GM12872 (cell line): ENCODE measurements around the gene GNA14.

Source experiments
- TF ChIP-seq, protein P1 (sequence below): IDR thresholded peaks from 3 replicates; pipeline ENCODE4 v1.5.1; 2011; ENCODE audit warnings: low read depth, mild to moderate bottlenecking, low read length, moderate library complexity; ENCODE audit not compliant: insufficient read depth

GNA14 gene

DNA sequence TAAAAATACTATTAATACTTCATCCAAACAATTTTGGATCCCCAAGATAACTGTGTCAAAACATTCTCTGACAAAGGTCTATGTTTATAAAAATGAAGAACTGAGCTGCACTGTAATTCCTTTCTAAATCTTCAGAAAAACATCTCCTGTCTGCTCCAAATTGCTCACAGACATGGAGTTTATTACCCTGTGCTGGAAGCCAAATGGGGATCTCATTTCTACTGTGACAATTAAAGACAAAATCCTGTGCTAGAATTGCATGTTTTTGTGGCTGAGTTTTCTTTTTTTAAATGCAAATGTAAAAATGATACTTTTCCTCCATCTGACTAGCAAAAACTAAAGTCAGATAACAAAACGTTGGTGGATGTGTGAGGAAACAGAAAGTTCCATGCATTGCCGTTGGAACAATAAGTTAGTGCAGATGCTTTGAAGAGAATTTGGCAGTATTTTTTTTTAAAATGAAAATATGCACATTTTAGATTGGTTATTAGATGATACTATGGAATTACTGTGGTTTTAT, 93.5 kb downstream of the GNA14 start:
- TF ChIP-seq, protein P1, sequence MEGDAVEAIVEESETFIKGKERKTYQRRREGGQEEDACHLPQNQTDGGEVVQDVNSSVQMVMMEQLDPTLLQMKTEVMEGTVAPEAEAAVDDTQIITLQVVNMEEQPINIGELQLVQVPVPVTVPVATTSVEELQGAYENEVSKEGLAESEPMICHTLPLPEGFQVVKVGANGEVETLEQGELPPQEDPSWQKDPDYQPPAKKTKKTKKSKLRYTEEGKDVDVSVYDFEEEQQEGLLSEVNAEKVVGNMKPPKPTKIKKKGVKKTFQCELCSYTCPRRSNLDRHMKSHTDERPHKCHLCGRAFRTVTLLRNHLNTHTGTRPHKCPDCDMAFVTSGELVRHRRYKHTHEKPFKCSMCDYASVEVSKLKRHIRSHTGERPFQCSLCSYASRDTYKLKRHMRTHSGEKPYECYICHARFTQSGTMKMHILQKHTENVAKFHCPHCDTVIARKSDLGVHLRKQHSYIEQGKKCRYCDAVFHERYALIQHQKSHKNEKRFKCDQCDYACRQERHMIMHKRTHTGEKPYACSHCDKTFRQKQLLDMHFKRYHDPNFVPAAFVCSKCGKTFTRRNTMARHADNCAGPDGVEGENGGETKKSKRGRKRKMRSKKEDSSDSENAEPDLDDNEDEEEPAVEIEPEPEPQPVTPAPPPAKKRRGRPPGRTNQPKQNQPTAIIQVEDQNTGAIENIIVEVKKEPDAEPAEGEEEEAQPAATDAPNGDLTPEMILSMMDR: no peak

DNA sequence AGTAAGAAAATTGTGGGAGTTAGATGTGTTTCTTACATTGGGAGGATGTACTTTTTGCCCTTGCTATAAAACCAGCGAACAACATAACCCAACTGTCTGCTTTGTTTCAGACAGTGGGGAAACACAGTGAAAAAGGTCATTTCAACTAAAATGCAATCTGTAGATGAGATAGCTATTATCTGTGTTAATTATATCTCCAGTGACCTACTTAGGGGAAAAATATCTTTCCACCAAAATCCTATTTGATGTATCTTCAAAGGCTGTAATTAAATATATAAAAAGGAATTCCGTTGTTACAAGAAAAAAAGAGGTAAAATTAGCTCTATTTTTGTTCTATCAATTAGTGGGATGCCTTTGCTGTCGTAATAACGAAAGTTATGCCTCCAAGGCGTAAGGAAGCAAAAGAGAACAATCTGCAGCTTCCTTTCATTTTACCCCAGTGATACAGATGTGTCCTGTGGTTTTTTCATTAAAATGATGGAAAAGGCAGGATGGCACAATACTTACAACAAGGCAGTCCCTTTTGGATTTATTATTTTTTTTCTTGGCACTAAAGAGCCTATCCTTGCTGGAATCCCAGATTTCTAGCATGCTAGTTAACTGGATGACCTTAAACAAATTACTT, 100.9 kb downstream of the GNA14 start:
- TF ChIP-seq, protein P1: no peak

DNA sequence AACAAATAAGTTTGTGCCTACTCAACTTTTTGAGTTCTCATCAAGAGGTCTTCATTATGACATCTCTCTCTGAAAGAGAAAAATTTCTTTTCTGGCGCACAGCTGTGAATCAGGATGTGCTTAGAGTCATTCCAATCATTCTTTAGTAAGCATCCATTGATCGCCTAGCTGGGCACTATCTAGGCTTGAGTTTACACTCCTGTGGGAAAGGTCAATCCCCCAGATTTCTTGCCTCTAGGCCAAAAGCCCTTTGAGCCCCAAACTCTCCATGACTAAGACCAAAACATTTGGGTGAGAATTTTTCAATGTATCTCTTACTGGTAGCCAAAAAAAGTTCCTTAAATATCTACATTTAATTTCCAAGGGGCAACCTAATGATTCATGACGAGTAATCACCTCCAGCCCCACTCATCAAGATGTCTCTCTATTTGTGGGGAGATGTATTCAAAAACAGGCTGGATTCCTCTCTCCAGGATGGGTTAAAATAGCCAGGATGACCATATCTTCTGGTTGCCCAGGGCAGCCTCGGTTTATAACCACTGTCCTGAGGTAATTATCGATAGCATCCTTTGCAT, 101.7 kb downstream of the GNA14 start:
- TF ChIP-seq, protein P1: no peak

DNA sequence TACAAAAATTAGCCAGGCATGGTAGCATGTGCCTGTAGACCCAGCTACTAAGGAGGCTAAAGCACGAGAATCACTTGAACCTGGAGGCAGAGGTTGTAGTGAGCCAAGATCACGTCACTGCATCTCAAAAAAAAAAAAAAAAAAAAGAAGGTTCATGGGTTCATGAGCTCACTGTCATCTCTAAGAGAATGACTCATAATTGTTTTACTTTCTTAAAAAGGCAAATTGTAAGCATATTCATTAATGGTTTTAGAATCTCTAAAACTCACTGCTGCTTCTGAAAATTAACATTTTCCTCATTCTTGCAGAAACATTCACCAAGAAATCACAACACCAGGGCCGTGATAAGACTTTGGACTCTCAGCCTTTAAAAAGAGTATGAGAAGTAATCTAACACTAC, 103.6 kb downstream of the GNA14 start:
- TF ChIP-seq, protein P1: no peak

DNA sequence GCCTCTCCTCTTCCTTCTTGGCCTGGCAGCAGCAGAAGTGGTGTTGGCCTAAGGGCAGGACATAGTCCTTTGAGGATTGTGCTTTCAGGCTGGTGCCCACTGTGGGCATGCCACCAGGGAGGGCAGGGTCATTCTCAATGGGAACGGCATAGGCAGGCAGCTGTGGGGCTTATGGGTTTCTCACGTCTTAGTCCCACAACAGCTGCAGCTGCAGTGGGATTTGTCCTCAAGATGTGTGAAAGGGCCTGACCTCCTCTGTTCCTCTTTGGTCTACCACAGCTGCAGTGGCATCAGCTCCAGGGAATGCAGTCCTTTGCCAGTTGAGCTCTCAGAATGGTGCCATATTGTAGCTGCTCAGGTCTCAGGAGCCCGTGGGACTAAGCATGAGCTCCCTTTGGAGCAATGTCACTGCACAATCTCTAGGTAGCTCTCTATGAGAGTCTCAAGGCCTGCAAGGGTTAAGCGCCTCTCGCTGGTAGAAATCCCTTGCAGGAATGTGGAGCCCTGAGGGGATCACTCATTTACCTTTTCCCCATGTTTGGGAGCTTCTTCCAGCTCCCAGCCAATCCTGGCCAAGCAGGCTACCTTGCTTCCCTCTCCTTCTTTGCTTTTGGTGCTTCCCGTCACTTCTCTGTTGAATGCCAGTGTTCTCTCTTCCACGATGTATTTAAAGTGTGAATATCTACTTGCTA, 104.8 kb downstream of the GNA14 start:
- TF ChIP-seq, protein P1: no peak

DNA sequence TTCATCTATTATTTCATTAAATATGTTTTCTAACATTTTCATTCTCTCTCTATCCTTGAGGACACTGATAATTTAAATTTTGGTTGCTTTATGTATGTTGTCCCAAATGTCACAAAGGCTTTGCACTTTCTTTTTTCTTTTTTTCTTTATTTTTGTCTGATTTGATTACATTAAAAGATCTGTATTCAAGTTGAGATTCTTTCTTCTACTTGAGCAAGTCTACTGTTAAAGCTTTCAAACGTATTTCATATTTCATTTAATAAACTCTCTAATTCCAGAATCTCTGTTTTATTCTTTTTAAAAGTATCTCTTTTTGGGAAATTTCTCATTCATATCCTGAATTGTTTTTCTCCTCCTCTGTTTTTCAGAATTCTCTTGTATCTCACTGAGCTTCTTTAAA, 106.5 kb downstream of the GNA14 start:
- TF ChIP-seq, protein P1: no peak

DNA sequence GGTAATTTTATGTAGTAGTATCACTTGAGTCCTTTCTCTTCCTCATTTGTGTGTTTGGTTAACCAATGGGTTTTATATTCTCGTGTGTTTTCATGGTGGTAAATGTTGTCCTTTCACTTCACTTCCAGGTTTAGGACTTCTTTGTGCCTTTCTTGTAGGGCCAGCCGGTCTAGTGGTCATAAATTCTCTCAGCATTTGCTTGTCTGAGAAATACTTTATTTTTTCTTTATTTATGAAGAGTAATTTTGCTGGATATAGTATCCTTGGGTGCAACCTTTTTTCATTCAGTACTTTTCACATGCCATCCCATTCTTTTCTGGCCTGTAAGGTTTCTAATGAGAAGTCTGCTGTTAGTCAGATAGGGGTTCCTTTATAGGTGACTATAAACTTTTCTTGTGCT, 107.1 kb downstream of the GNA14 start:
- TF ChIP-seq, protein P1: no peak
